Endothelial cell of umbilical vein (primary cell): ENCODE data around the gene CDKL2. TPM values are rescaled to one million over a fixed set of nuclear protein-coding genes. Genes with fewer than 3 reads are reported as not detected.

ENCODE experiments used
- BruUV-seq: library from RNA; stranded (reverse); fragments of 400-500 nt; replicated peaks from 2 replicates; lab custom pipeline; 2021; lab: Mats Ljungman, UMichigan
- CTCF ChIA-PET: fragments of 300-600, 350-600 bp; sonication (Branson Sonifier 250); formaldehyde crosslinking; loops from one replicate; lab custom pipeline; 2021; ENCODE audit warnings: antibody characterized with exemption, inconsistent platforms; lab: Charles Lee
- POLR2A ChIA-PET: fragments of 300-600, 350-600 bp; sonication (Branson Sonifier 250); formaldehyde crosslinking; loops from one replicate; lab custom pipeline; 2021; ENCODE audit warnings: antibody characterized with exemption, inconsistent platforms; lab: Charles Lee
- DNase-seq: peaks from one replicate; pipeline ENCODE4 v3.0.0-alpha.2; 2011; ENCODE audit warnings: low read depth, low spot score
- FAIRE-seq: peaks from 2 replicates; lab custom pipeline; 2011; peaks lifted over from hg19 to GRCh38; lab: Jason Lieb, UNC
- H2AFZ ChIP-seq: 2 replicates; pipeline ENCODE4 v1.6.0; 2012; ENCODE audit warnings: low read depth, low read length, control low read depth, inconsistent platforms
- H3K27ac ChIP-seq: 2 replicates; pipeline ENCODE4 v1.5.1; 2011; ENCODE audit warnings: low read depth, mild to moderate bottlenecking, control low read depth, low read length, moderate library complexity; ENCODE audit not compliant: insufficient read depth
- H3K27me3 ChIP-seq, 2 experiments: 2 replicates each; pipeline versions ENCODE4 v1.6.0 to v1.6.1; 2011; ENCODE audit warnings: low read length in 2 of 2, mixed read lengths in 1 of 2; ENCODE audit not compliant: control insufficient read depth in 2 of 2, insufficient read depth in 2 of 2
- H3K36me3 ChIP-seq, 2 experiments: 2 replicates in 1 of 2; 3 replicates in 1 of 2; pipeline ENCODE4 v1.5.1; 2011; ENCODE audit warnings: low read length in 2 of 2, mild to moderate bottlenecking in 1 of 2, moderate library complexity in 1 of 2; ENCODE audit not compliant: control insufficient read depth in 2 of 2, insufficient read depth in 2 of 2; ENCODE audit errors: extremely low read depth in 1 of 2
- H3K4me1 ChIP-seq: 3 replicates; pipeline ENCODE4 v1.5.1; 2011; ENCODE audit warnings: mild to moderate bottlenecking, low read length; ENCODE audit not compliant: control insufficient read depth, insufficient read depth; ENCODE audit errors: extremely low read depth
- H3K4me2 ChIP-seq: 2 replicates; pipeline ENCODE4 v1.6.1; 2011; ENCODE audit warnings: low read length, control low read depth, mixed read lengths; ENCODE audit not compliant: insufficient read depth
- H3K4me3 ChIP-seq, 3 experiments: fragments of 200-600 bp in 1 of 3; sonication (generic), shearing (Covaris generic) in 1 of 3; replicated peaks in 1 of 3; 2 replicates each; pipeline ENCODE4 v1.5.1; 2011 to 2016; ENCODE audit warnings: control low read depth in 3 of 3, low read length in 3 of 3, mild to moderate bottlenecking in 2 of 3, inconsistent platforms in 1 of 3, low read depth in 1 of 3, moderate library complexity in 1 of 3; ENCODE audit not compliant: insufficient read depth in 1 of 3
- H3K79me2 ChIP-seq: 2 replicates; pipeline ENCODE4 v1.6.0; 2012; ENCODE audit warnings: low read length, inconsistent platforms; ENCODE audit not compliant: control insufficient read depth, insufficient read depth
- H3K9ac ChIP-seq: replicated peaks from 2 replicates; pipeline ENCODE3; 2011; ENCODE audit warnings: low read length, control low read depth; ENCODE audit not compliant: insufficient read depth; ENCODE audit errors: extremely low read depth
- H3K9me1 ChIP-seq: replicated peaks from 3 replicates; pipeline ENCODE4 v1.6.0; 2011; ENCODE audit warnings: mild to moderate bottlenecking, low read length; ENCODE audit not compliant: control insufficient read depth, insufficient read depth; ENCODE audit errors: extremely low read depth
- H3K9me3 ChIP-seq: replicated peaks from 2 replicates; pipeline ENCODE4 v1.5.1; 2012; ENCODE audit warnings: low read length, inconsistent platforms; ENCODE audit not compliant: control insufficient read depth, insufficient read depth
- H4K20me1 ChIP-seq: replicated peaks from 2 replicates; pipeline ENCODE3; 2011; ENCODE audit warnings: mild to moderate bottlenecking, low read length; ENCODE audit not compliant: control insufficient read depth, insufficient read depth; ENCODE audit errors: extremely low read depth
- CTCF ChIP-seq, 2 donors: IDR thresholded peaks; 1 replicate in 1 of 2; 2 replicates in 1 of 2; pipeline ENCODE4 v1.5.1; 2011; ENCODE audit warnings: low read length in 2 of 2, mild to moderate bottlenecking in 2 of 2, moderate library complexity in 2 of 2, control low read depth in 1 of 2, inconsistent platforms in 1 of 2, low read depth in 1 of 2; ENCODE audit not compliant: insufficient read depth in 1 of 2; ENCODE audit errors: extremely low read depth in 1 of 2
- EZH2 ChIP-seq: IDR thresholded peaks from 2 replicates; pipeline ENCODE4 v1.6.1; 2012; ENCODE audit warnings: borderline replicate concordance, low read depth, mild to moderate bottlenecking, moderate library complexity, low read length, inconsistent platforms; ENCODE audit not compliant: severe bottlenecking
- FOS ChIP-seq: IDR thresholded peaks from 2 replicates; pipeline ENCODE4 v1.6.1; 2011; ENCODE audit warnings: mild to moderate bottlenecking, low read length, moderate library complexity, borderline replicate concordance; ENCODE audit not compliant: insufficient read depth
- GATA2 ChIP-seq: IDR thresholded peaks from 2 replicates; pipeline ENCODE4 v1.7.0; 2011; ENCODE audit warnings: low read depth, mild to moderate bottlenecking, moderate library complexity, mixed read lengths, low read length; ENCODE audit not compliant: insufficient read length, insufficient read depth
- JUN ChIP-seq: IDR thresholded peaks from 2 replicates; pipeline ENCODE4 v1.6.1; 2011; ENCODE audit warnings: borderline replicate concordance, low read depth; ENCODE audit not compliant: insufficient read length, insufficient read depth
- MYC ChIP-seq: IDR thresholded peaks from one replicate; pipeline ENCODE4 v1.6.1; 2011; ENCODE audit warnings: mild to moderate bottlenecking, low read depth, low read length
- POLR2A ChIP-seq: IDR thresholded peaks from 2 replicates; pipeline ENCODE4 v1.6.1; 2012; ENCODE audit warnings: low read depth, mild to moderate bottlenecking, control low read depth, low read length
- POLR2AphosphoS5 ChIP-seq: IDR thresholded peaks from 2 replicates; pipeline ENCODE4 v1.6.1; 2012; ENCODE audit warnings: low read depth, mild to moderate bottlenecking, control low read depth, low read length, moderate library complexity; ENCODE audit not compliant: insufficient read depth
- dilution Hi-C: fragments of 300-500 bp; cut with MboI; formaldehyde crosslinking; loops from one replicate; pipeline ENCODE4 v1.15.0; 2019; ENCODE audit warnings: low sequenced_read_pairs; ENCODE audit not compliant: extremely low pct_ligation_motif_present
- intact Hi-C: fragments of 100-400 bp; cut with micrococcal nuclease; formaldehyde crosslinking; loops from one replicate; pipeline ENCODE4 v1.10.0; 2022
- polyA plus RNA-seq, 4 experiments: library from polyadenylated mRNA; depleted of rRNA in 3 of 4; stranded (reverse) in 3 of 4; unstranded in 1 of 4; fragments of >200 nt; gene quantifications; 2 replicates each; pipeline versions ENCODE4 v1.2.1 to v1.2.3, GENCODE V29; 2011 to 2012; ENCODE audit warnings: missing spikeins in 1 of 4
- total RNA-seq: library from RNA; stranded (reverse); gene quantifications from 2 replicates; pipeline ENCODE4 v1.2.3, GENCODE V29; 2021
- TF ChIP-seq, protein P1 (sequence below): IDR thresholded peaks from 2 replicates; pipeline ENCODE4 v1.6.1; 2011; ENCODE audit not compliant: insufficient read depth, insufficient read length

The CDKL2 gene
- total and polyA plus RNA-seq, 2 donors (not counting 3 experiments of a cell fraction or from before 2014, with no cell fraction given) = 0.23 to 0.55 TPM

- no peaks in the 10 kb centered on the region for H3K9me1 ChIP-seq
- TF ChIP-seq MYC = no peak
- no peak for TF ChIP-seq FOS
- TF ChIP-seq POLR2A = no peak
- TF ChIP-seq, protein P1, sequence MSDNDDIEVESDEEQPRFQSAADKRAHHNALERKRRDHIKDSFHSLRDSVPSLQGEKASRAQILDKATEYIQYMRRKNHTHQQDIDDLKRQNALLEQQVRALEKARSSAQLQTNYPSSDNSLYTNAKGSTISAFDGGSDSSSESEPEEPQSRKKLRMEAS = no peak
- TF ChIP-seq JUN = no peak
- TF ChIP-seq GATA2 = no peak
- TF ChIP-seq EZH2 = no peak
- TF ChIP-seq POLR2AphosphoS5 = no peak
- no peak for TF ChIP-seq CTCF (IDR thresholded peaks at IDR 0.05; ENCODE audit: extremely low read depth in 1 of 2, insufficient read depth in 1 of 2, low read depth in 1 of 2, low read length in 2 of 2)
- peaks cover 50% of the 10 kb centered on the region for H3K79me2 ChIP-seq
- no TSS peak for BruUV-seq
- no peak overlapping the region for H3K4me2 ChIP-seq
- H3K9ac ChIP-seq = no peak overlapping the region
- peaks cover 13% of the 10 kb centered on the region for H3K4me1 ChIP-seq
- dilution Hi-C loops = no loop called here
- H3K4me3 ChIP-seq = no peak overlapping the region
- CTCF ChIA-PET = interaction anchor here (1.5 to 4.7 kb wide), 4 partner anchors 14 to 193 kb away, joined by 3 to 30 read pairs (median 9); partner anchors contain the start of gene USO1
- POLR2A ChIA-PET = no interaction called here
- DNase-seq (no peak), FAIRE-seq (no peak)
- no peak overlapping the region for H2AFZ ChIP-seq
- H3K36me3 ChIP-seq = peaks cover 8 to 36% of the 10 kb centered on the region in 2 experiments
- intact Hi-C loops = loop anchor here (1.0 kb wide), 2 partner anchors 69 to 193 kb away; partner anchors contain the start of gene USO1
- H3K27ac ChIP-seq = no peak overlapping the region
- no peaks in the 10 kb centered on the region for H3K27me3 ChIP-seq
- no peaks in the 10 kb centered on the region for H3K9me3 ChIP-seq
- peaks cover 9% of the 10 kb centered on the region for H4K20me1 ChIP-seq
These were observed 24.6 kb upstream of the CDKL2 start for GRCh38 chr4:75654905-75655304.
